IPS DF 19.7 (cell line): ENCODE measurements around the gene MLLT1.

Source experiments
- DNase-seq: peaks from one replicate; pipeline ENCODE4 v3.0.0-alpha.2; 2013; ENCODE audit warnings: low read depth, low spot score

The MLLT1 gene

GRCh38 chr19:6221878-6222746 is 57.7 kb downstream of the MLLT1 start:
- no peak for DNase-seq

GRCh38 chr19:6221220-6221877 is 58.4 kb downstream of the MLLT1 start:
- no peak for DNase-seq

GRCh38 chr19:6220385-6221191 is 59.2 kb downstream of the MLLT1 start:
- no peak for DNase-seq

- DNase-seq: no peak
These were observed 60.0 kb downstream of the MLLT1 start for GRCh38 chr19:6219586-6220290.

- no peak for DNase-seq
These were observed 60.6 kb downstream of the MLLT1 start for GRCh38 chr19:6219147-6219525.

GRCh38 chr19:6218491-6219146 is 61.2 kb downstream of the MLLT1 start:
- peak; percentile 25 for DNase-seq

- DNase-seq: no peak
These were observed 61.9 kb downstream of the MLLT1 start for GRCh38 chr19:6217752-6218334.

- DNase-seq: peak; percentile 33
These were observed 62.6 kb downstream of the MLLT1 start for GRCh38 chr19:6216996-6217751.

- no peak for DNase-seq
These were observed 63.4 kb downstream of the MLLT1 start for GRCh38 chr19:6216236-6216995.

GRCh38 chr19:6215701-6216235 is 64.0 kb downstream of the MLLT1 start:
- no peak for DNase-seq

GRCh38 chr19:6214881-6215541 is 64.8 kb downstream of the MLLT1 start:
- no peak for DNase-seq

- DNase-seq: no peak
These were observed 65.8 kb downstream of the MLLT1 start for GRCh38 chr19:6213696-6214641.

GRCh38 chr19:6213266-6213595 is 66.5 kb downstream of the MLLT1 start:
- no peak for DNase-seq

GRCh38 chr19:6212403-6213265 is 67.1 kb downstream of the MLLT1 start:
- DNase-seq: no peak

- no peak for DNase-seq
These were observed 68.0 kb downstream of the MLLT1 start for GRCh38 chr19:6211632-6212402.
